GM19463 (cell line): Measurements from ENCODE around the gene CENPN.

ENCODE experiments used
- ATAC-seq: cut with Tn5 transposase; IDR thresholded peaks from one replicate; pipeline ENCODE4 v1.9.1; 2021; ENCODE audit warnings: mild to moderate bottlenecking, moderate library complexity; ENCODE audit not compliant: unreplicated experiment

Gene CENPN, protein sequence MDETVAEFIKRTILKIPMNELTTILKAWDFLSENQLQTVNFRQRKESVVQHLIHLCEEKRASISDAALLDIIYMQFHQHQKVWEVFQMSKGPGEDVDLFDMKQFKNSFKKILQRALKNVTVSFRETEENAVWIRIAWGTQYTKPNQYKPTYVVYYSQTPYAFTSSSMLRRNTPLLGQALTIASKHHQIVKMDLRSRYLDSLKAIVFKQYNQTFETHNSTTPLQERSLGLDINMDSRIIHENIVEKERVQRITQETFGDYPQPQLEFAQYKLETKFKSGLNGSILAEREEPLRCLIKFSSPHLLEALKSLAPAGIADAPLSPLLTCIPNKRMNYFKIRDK

DNA sequence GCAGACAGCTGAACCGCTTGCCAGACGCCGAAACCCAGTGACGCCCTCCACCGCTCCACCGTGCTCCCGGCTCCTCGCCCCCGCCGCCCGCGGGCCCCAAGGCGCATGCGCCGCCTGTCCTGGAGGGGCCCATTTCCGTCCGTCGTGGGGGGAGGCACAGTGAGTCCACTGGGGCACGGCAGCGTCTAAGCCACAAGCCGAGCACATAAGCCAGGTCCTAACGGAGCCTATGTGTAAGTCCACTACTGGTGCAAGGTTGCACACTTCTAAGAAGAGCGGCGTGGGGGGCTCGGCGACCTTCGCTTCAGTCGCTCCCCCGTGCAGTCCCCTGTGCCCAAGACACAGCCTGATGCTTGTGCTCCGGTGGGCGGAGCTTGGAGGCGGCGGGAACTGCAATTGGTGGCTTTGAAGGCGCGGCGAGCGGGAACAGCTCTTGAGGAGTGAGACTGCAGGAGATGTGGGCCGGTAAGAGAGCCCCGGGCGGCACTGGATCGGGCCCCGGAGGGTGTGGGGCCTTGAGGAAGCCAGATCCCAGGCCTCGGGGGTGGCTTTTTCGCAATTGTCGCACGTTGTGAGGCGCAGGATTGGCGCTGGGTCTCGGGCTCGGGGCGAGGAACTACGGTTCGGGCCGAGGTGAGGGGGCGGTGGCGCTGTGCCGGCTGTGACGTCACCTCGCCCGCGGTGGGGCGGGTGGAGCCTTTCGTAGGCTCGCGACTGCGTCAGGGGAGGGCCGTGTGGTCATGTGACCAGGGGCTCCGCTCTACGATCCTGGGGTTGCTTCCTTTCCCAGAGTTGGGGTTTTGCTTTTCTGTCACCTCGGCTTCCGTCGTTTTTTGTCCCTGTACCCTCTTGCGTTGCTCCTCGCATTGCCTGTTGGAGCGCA, at the start of gene CENPN, which contains the start of gene CMC2:
TSS of gene CENPN (plus strand) at position 402 of the 883 bp plus-strand sequence. CDS start 4,726 bp downstream, outside the sequence.
TSS of gene CMC2 (minus strand) at position 73 of the 883 bp plus-strand sequence. CDS start 9,491 bp downstream, outside the sequence.
- ATAC-seq = peak; percentile 79

DNA sequence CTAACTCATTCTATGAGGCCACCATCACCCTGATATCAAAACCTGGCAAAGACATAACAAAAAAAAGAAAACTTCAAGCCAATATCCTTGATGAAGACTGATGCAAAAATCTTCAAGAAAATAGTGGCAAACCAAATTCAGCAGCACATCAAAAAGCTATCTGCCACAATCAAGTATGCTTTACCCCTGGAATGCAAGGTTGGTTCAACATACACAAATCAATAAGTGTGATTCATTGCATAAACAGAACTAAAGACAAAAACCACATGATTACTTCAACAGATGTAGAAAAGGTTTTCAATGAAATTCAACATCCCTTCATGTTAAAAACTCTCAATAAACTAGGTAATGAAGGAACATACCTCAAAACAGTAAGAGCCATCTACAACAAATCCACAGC, 48.7 kb upstream of the CENPN start:
- ATAC-seq = no peak

DNA sequence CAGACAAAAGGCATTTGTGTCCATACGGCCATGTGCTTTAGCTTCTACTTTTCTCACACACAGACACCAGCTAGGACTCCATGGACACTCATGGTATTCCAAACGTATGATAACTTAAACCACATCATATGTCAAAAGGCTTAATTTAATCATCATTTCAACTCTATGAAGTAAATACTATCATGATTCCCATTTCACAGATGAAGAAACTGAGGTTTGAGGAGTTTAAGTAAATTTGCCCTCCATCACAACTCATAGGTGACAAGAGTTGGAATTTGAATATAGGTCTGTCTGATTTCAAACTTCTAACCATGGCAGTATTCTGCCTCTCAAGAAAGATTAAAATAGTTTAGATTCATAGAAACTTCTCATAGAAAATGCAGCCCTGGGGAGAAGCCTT, 44.1 kb upstream of the CENPN start:
- no peak for ATAC-seq

DNA sequence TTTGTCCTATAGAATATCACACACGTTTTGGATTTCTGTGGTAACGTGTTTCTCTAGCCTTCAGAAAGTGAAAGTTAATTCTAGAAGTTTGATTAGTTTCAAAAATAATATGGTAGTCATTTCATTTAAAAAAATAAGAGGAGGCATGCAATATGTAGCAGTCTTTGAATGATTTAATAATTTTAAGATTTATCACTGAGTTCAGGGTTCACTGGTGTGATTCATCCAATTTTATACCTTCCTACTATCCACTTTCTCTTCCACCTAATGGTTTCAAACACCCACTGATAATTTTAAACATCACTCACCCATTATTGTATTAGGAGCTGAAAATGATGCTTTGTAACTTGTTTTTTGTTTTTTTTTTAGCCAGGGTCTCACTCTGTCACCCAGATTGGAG, 42.7 kb upstream of the CENPN start:
- no peak for ATAC-seq

DNA sequence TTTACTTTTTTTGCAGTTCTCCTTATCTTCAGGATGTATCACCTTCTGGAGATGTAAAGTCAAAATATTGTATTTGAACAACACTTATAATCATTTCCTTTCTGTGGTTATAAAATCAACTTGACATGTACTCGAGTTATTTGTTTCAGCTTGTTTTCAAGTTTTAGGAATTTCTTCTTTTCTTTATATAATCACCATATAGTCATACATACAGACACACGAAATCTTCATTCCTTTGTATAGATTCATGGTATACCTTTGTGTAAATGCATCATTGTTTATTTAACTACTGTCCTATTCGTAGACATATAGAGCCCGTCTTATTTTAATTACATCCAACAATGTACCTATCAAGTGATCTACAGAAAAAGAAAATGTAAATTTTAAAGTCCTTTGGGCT, 40.4 kb upstream of the CENPN start:
- no peak for ATAC-seq

DNA sequence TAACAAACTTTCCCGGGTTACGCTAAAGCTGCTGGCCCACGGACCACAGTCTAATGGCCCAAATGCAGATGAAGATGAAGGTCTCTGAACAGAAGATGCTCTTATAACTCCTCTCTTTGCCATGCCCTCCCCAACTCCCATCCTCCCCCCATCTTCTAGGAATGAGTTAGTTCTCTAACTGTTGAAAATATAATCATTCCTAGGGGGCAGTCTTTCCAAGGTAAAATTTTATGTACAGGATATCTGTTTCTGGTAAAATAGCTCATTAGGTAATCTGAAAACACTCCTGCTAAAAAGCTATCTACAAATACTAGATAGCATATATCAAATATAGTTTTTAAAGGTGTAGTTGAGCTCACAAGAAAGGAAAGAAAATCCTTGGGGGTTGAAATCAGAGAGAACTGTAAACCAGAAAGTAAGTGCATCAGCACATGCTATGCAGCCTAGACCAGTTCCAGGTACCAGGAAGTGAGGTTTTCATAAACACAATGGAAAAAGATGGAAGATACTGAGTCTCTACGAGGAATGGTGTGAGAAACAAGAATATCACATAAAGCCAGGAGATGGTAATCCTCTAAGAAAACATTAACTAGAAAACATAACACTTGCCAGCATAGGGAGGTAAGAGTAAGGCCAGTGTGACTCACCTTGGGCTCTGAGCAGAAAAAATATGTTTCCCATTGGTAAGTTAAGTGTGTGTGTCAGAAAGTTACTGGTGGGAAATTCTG, 38.5 kb upstream of the CENPN start:
- no peak for ATAC-seq

DNA sequence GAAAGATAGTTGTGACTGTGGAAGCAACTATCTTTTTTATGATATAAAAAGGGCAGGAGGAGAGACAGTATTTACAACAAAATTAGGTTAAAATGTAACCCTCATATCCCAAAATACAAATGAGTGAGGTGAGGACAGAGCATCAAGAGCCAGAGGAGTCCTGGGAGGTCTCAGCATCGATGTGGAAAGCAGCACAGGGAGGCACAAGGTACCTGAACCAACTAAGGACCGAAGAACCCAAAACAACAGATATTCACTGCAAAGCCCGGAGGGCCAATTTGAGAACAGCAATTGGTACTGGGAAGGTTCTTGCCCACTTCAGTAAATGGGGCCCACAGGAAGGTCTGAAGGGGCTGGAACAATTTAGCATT, 37.9 kb upstream of the CENPN start:
- no peak for ATAC-seq

DNA sequence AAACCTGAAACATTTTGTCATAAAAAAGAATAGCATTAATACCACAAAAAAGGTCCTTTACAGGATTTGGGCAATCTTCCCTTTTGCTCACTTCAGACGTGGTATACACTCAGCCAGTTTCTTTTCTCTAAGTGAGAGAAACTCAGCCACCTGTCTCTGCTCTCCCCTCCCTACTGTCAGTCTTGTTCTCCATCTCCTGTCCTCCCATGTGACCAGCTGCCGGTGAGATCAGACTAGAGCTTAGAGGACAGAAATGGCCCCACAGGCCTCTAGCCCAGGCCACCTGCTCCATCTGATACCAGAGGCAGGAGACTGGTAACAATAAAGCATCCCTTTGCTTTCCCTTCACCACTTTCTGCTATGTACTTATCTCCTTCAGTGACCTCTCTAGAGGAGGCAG, 35.2 kb upstream of the CENPN start:
- peak; percentile 84 for ATAC-seq

DNA sequence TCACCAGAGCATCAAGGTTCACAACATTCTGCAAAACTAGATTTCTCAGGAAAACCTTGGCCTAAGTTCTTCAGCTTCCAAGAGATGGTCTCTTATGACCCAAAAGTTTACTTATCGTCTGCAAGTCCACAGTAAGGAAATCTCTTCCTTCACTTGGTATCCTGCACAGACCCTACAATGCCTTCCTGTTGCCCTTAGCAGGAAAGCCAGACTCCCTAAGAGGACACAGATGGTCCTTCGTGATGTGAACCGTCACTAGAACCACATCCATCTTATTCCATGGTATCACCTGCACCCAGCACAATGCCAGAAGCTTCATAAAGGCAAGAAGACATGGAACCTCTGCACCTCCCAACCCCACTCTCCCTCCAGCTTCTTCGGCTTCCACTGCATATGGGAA, 34.4 kb upstream of the CENPN start:
- no peak for ATAC-seq

DNA sequence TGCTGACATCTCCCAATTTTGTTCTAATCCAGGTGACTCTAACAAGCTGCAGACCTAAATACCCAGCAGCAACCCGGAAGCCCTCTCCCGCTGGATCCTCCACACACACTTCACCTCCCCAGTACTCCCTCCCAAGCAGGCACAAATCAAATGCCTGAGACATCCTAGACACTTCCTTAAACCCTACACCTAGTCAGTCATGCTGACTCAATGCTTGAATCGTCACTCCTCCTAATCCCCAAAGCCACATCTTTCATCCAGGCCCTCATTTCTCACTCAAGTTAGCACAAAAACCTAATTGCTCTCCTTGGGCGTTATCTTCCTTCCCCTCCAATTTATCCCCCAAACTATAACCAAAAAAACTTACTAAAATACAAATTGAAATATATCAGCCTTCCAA, 33.0 kb upstream of the CENPN start:
- no peak for ATAC-seq

DNA sequence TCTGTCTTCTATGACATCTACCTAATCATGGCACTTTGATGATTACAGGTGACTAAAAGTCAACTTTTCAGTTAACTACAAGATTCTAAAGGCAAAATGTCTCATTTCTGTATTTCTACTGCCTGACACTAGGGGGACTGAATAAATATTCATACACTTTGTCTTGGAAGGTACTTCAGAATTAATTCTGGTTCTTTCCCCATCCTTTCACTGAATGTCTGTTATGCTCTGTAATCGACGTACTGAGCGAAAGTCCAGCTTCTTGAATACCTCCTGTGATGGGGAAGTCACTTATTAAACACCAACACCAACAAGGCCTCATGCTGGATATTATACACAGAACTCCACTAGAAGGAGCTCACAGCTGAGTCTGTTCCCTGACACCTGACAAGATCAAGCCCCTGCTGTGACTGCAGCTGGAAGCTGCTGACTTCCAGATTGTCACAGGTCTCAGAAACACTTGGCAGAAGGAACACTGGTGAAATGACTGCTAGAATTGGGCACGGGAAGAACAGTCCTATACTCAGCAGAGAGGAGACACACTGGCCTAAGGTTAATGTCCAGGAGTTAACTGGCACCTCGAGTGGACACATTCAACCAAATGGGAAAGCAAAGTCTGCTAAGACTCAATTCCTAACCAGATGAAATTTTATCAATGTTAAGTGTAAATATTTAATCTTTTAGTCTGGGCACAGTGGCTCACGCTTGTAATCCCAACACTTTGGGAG, 32.2 kb upstream of the CENPN start:
- ATAC-seq = no peak

DNA sequence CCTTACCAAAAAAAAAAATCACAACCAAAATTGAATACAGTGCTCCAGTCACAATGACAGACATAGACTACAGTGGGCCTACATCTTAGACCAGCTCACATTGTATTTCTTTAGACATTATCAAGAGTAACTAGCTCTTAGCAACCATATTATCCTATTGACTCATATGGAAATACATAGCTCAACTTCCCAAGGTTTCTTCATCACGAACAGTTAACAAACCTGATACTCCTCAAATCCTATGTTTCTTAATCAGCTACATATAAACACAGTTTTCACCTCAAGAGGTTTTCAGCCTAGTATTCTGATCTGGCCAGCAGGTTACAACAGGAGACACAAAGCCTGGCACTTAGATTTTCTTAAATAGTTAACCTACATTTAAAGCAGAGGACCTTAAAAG, 30.1 kb upstream of the CENPN start:
- no peak for ATAC-seq

DNA sequence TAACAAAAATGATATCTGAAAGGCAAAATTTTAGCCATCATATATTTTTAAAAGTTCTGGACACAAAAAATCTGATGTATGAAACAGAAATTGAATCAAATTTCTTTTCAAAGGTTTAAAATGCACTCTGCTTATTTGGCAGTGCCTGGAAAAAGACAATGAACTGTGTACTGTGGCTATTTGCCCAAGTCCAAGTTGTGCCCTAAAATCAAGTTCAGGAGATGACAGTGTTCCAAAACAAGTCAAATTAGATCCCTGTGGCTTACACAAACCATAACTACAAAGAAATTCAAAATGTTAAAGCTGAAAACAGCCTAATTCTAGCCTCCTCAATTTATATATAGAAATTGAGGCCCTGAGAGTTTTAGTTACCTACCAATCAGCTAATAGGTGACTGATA, 25.9 kb upstream of the CENPN start:
- ATAC-seq = no peak

DNA sequence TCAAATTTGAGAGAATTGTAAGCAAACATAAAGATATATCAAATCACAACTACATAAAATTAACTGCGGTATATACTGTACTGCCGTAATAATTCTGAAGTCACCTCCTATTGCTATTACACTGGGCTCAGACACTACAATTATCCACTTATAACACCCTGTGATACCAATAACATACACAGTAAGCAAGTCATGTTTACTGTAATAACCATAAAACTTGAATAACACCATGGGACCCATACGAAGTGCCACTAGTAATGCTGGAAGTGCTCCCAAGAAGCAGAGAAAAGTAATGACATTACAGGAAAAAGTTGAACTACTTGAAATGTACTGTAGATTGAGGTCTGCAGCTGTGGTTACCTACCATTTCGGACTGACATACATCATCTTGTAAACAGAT, 24.4 kb upstream of the CENPN start:
- no peak for ATAC-seq

DNA sequence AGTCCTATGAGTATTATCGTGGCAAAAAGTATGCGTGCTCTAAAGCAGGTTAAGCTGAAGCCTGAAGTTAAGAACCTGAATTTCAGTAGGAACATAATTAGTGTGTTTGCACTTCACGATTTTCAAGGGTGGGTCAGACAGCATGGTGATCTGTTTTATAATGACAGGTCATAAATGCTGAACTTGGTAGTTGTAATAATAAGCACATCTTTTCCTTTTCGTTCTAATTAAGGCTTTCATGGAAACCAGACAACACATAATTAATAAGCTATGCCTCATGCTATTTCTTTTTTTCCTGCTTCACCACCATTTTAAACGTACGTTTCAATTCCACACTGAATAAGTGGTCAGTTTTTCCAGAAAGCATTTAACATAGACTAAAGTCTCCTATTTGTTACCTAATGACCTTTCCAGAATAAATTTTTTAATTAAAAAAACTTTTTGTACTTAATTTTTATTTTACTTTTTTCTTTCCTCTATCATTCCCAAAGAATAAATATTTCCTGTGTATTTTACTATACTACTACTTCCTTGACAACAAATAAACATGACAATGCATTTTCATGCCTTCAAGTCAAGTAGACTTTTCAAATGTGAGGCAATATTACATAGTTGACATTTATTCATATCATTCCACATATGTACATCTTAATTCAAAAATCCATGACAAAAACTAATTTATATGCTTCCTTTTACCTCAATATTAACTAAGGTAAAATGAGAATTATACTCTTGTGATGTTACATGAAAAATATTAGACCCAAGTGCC, 22.7 kb upstream of the CENPN start:
- no peak for ATAC-seq

DNA sequence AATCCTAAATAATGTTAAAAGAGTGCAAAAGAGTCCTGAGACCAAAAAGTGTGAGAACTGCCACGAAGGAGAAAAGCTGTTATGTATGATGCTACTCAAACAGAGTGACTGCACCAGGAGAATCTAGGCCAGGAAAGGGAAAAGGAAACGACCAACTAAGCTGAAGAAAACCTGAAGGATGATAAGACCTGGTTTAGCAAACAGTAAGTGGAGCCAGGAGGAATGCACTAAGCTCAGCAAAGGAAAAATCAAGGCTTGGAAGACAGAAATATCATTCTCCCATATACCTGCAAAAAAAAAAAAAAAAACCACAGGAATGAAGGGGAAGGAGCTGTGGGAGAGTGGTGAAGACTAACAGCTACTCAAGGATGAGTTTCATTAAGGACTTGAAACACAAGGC, 21.4 kb upstream of the CENPN start:
- ATAC-seq = no peak

DNA sequence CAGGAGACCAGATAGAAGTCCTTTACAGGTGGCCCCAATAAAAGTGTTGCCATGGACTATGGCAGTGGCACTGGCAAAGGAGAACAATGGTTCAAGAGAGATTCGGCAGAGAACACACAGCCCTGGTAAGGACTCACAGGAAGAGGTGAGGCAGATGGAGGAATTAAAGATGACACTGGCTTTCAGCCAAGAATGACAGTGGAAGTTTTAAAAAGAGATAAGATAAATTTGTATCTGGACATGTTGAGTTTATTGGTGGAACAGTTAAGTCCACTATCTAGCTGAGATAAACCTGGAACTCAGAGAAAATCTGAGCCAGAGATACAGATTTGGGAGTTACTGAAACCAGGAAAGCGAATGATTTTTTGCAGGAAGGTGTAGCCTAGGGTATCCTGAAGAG, 20.5 kb upstream of the CENPN start:
- ATAC-seq = no peak

DNA sequence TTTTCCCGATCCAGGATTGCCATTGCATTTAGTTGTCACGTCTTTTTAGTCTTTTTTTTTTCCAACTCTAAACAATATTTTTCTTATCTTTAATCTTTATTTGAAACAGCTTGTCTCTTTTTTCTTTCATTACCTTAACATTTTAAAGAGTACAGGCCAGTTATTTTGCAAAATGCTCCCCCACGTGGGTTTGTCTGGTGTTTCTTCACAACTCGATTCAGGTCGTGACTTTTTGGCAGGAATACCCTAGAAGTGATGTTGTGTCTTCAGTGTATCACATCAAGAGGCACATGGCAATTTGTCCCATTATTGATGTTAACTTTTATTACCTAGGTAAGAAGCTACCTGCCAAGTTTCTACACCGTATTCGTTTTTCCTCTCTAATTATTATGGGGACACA, 18.3 kb upstream of the CENPN start:
- no peak for ATAC-seq

DNA sequence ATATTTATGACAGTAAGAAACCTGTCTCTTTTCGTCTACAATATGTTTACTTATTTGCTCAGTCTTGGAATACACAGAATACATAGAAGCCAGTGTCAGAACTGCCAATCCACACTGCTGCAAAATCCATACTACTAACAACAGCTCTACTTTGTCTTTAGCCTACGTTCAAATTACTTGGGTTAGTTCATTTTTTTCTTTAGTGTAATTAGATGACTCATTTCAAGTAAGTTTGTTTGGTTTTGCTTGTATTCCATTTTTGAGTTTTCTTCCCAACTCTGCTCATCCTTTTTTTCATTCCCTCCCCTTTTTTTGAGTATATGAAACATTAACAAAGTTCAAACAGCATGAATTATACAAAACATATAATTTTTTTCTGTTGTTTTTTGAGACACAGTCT, 17.2 kb upstream of the CENPN start:
- ATAC-seq = no peak

DNA sequence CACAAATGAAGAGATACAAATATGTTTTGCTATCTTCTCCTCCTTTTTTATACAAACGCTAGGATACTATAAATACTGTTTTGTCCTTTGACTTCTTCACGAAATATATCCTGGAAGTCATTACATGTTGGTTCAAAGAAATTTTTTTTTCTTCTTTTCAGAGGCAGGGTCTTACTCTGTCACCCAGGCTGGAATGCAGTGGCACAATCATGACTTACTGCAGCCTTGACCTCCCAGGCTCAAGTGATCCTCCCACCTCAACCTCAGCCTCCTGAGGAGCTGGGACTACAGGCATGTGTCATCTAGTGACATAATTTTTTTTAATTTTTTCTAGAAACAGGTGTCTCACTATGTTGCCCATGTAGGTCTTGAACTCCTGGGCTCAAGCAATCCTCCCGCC, 16.4 kb upstream of the CENPN start:
- no peak for ATAC-seq
